Measurements from ENCODE around the gene SEC14L5.

Gene SEC14L5

DNA sequence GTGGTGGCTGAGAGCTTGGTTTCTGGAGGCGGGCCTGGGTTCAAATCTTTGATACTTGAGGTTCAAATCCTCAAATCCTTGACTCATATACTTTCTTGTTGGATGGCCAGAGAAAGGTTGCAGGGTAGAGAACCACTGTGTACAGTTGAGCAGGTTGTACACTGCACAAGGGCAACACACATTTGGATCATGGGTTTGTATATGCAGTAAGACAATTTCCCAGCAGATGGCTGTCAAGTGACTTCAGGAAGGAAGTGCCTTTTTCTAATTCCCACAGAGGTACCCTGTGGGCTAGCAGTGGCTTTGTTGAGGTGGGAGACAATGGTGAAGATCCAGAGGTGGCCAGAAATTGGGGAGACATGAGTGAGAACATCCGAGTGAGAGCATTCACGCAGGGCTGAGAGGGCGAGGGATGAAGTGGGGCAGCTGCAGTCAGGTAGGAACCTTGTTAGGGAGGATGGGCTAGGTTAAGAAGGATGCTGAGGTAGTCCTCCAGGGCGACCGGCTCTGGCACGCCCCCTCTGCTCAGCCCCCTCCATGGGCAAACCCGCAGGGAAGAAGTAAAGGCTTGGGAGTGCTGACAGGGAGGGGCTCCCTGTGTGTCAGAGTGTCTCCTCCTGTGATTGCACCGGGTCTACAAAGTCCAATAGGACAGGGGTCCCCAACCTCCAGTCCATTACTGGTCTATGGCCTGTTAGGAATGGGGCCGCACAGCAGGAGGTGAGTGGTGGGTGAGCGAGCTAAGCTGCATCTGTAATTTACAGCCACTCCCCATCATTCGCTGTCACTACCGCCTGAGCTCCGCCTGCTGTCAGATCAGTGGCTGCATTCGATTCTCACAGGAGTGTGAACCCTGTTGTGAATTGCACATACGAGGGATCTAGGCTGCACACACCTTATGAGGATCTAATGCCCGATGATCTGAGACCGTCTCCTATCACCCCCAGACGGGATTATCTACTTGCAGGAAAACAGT, 104.9 kb downstream of the SEC14L5 start:
- Histone ChIP-seq H3K9me3 (ENCODE audit: severe bottlenecking) (no peaks in the 10 kb centered on the region), H3K36me3 (no peaks in the 10 kb centered on the region), H3K4me3 (ENCODE audit: low read depth, low read length) (no peak overlapping the region), H3K27me3 (ENCODE audit: insufficient read depth, low read depth, severe bottlenecking) (no peaks in the 10 kb centered on the region), H3K27ac (no peak overlapping the region)
- TF ChIP-seq, protein P1, sequence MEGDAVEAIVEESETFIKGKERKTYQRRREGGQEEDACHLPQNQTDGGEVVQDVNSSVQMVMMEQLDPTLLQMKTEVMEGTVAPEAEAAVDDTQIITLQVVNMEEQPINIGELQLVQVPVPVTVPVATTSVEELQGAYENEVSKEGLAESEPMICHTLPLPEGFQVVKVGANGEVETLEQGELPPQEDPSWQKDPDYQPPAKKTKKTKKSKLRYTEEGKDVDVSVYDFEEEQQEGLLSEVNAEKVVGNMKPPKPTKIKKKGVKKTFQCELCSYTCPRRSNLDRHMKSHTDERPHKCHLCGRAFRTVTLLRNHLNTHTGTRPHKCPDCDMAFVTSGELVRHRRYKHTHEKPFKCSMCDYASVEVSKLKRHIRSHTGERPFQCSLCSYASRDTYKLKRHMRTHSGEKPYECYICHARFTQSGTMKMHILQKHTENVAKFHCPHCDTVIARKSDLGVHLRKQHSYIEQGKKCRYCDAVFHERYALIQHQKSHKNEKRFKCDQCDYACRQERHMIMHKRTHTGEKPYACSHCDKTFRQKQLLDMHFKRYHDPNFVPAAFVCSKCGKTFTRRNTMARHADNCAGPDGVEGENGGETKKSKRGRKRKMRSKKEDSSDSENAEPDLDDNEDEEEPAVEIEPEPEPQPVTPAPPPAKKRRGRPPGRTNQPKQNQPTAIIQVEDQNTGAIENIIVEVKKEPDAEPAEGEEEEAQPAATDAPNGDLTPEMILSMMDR (IDR thresholded peaks at IDR 0.05; ENCODE audit: low read depth, low read length) = peak; percentile 36; the same call in 1 of the 2 replicates
- peak; percentile 44 for DNase-seq

DNA sequence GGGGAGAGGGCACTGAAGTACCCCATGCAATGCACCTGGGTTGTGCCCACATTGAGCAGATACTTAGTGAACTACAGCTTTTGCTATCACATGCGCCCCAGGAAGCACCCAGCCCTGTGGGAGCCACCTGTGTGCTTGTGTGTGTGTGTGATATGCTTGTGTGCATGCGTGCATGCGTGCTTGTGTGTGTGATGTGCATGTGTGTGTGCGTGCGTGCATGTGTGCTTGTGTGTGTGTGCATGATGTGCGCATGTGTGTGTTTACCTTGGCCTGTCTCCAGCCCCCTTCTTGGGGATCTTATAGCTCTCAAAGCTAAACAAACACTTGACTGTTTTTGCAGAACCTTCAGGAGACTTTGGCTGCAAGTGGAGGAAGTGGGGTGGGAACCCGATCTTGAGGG, 106.8 kb downstream of the SEC14L5 start:
- Histone ChIP-seq H3K4me3 (ENCODE audit: low read depth, low read length) (no peak overlapping the region), H3K9me3 (ENCODE audit: severe bottlenecking) (no peaks in the 10 kb centered on the region), H3K27ac (no peak overlapping the region), H3K36me3 (no peaks in the 10 kb centered on the region), H3K27me3 (ENCODE audit: insufficient read depth, low read depth, severe bottlenecking) (no peaks in the 10 kb centered on the region)
- DNase-seq = no peak
- TF ChIP-seq, protein P1 (IDR thresholded peaks at IDR 0.05; ENCODE audit: low read depth, low read length) = no peak

DNA sequence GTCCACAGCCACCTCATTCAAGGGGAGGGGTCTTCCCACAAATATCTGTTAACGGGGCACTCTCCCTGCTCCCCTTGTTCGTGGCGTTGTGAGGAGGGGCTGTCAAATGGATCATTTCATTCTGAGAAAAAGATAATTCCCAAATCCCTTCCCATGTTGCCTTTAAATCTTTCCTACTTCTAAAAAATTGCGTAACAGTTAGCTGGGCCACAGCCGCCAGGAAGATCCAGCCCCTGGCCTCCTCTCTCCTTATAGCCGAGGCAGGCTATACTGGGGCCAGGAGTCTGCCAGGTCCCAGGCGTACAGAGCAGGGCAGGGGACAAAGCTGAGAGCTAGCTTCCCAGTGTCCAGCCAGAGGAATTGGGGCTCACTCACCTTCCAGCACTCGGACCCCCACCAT, 107.2 kb downstream of the SEC14L5 start:
- TF ChIP-seq, protein P1 (IDR thresholded peaks at IDR 0.05; ENCODE audit: low read depth, low read length) = no peak
- H3K4me3 ChIP-seq (ENCODE audit: low read depth, low read length) = no peak overlapping the region
- DNase-seq = no peak
- H3K36me3 ChIP-seq = no peaks in the 10 kb centered on the region
- H3K9me3 ChIP-seq (ENCODE audit: severe bottlenecking) = no peaks in the 10 kb centered on the region
- no peaks in the 10 kb centered on the region for H3K27me3 ChIP-seq (ENCODE audit: insufficient read depth, low read depth, severe bottlenecking)
- no peak overlapping the region for H3K27ac ChIP-seq

DNA sequence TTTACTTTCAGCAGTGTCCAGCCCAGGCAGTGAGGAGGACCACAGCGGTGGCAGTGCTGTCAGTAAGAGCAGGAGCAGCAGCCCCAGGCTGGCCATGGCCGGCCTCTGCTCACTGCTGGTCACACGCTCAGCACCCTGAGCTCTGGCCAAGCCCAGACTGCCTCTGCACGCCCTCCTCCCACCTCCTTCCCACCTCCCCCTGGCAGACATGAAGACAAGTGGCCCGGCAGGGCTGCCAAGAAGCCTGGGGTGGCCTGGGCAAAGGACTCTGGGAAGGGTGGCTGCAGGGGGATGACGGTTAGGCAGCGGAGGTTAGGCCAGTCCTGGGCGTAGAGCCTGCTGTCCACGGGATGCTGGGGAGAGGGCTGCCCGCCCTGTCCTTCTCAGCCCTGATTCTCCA, 107.7 kb downstream of the SEC14L5 start, which contains the start of gene C16orf89:
Gene C16orf89 (minus strand): TSS at position 144 of the 400 bp plus-strand sequence. CDS start 48 bp downstream, at position 96.
- TF ChIP-seq, protein P1 (IDR thresholded peaks at IDR 0.05; ENCODE audit: low read depth, low read length) = no peak
- Histone ChIP-seq H3K9me3 (ENCODE audit: severe bottlenecking) (no peaks in the 10 kb centered on the region), H3K4me3 (ENCODE audit: low read depth, low read length) (no peak within 1 kb of the TSS), H3K36me3 (no peaks in the 10 kb centered on the region), H3K27ac (no peak within 1 kb of the TSS), H3K27me3 (ENCODE audit: insufficient read depth, low read depth, severe bottlenecking) (no peaks in the 10 kb centered on the region)
- DNase-seq = no peak

DNA sequence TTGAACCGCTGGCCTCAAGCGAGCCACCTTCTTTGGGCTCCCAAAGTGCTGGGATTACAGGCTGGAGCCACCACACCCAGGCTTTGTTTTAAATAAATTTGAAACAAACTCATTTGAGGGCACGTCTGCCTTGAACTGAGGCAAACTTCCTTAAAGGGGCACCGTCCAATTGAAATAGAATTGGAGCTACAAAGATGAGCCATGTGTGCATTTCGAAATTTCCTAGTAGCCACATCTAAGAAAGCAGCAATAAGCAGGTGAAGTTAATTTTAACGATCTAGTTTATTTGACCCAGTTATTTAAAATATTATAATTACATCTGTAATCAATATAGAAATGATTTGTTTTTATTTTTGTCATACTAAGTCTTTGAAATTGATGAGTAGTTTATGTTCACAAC, 108.4 kb downstream of the SEC14L5 start:
- Histone ChIP-seq H3K27me3 (ENCODE audit: insufficient read depth, low read depth, severe bottlenecking) (no peaks in the 10 kb centered on the region), H3K4me3 (ENCODE audit: low read depth, low read length) (no peak overlapping the region), H3K36me3 (no peaks in the 10 kb centered on the region), H3K27ac (no peak overlapping the region), H3K9me3 (ENCODE audit: severe bottlenecking) (no peaks in the 10 kb centered on the region)
- TF ChIP-seq, protein P1 (IDR thresholded peaks at IDR 0.05; ENCODE audit: low read depth, low read length) = no peak
- no peak for DNase-seq

All from WERI-Rb-1 (cell line).